Osteocyte (in vitro differentiated cells): Measurements from ENCODE around the gene PFKFB2. TPM values are rescaled to one million over a fixed set of nuclear protein-coding genes. Genes with fewer than 3 reads are reported as not detected.

ENCODE experiments used
- DNase-seq: peaks from one replicate; pipeline ENCODE4 v3.0.0; 2021; ENCODE audit warnings: mixed read lengths; ENCODE audit not compliant: unreplicated experiment; ENCODE audit errors: extremely low spot score
- H3K27ac Mint-ChIP-seq: one replicate; pipeline ENCODE4 v1.8.0; 2021; ENCODE audit warnings: mild to moderate bottlenecking, mixed read lengths; ENCODE audit not compliant: unreplicated experiment
- H3K27me3 Mint-ChIP-seq: one replicate; pipeline ENCODE4 v1.8.0; 2021; ENCODE audit warnings: mixed read lengths; ENCODE audit not compliant: unreplicated experiment
- H3K36me3 Mint-ChIP-seq: one replicate; pipeline ENCODE4 v1.8.0; 2021; ENCODE audit warnings: mixed read lengths; ENCODE audit not compliant: unreplicated experiment
- H3K4me1 Mint-ChIP-seq: one replicate; pipeline ENCODE4 v1.8.0; 2021; ENCODE audit warnings: mixed read lengths; ENCODE audit not compliant: unreplicated experiment
- H3K4me3 Mint-ChIP-seq: one replicate; pipeline ENCODE4 v1.8.0; 2021; ENCODE audit warnings: mild to moderate bottlenecking, moderate library complexity, mixed read lengths; ENCODE audit not compliant: unreplicated experiment
- H3K9me3 Mint-ChIP-seq: one replicate; pipeline ENCODE4 v1.8.0; 2021; ENCODE audit warnings: mixed read lengths; ENCODE audit not compliant: unreplicated experiment
- CTCF ChIP-seq: fragments of 200-600 bp; sonication (generic); IDR thresholded peaks from 2 replicates; pipeline ENCODE4 v1.5.0; 2021; ENCODE audit warnings: antibody characterized with exemption, mild to moderate bottlenecking, moderate library complexity
- total RNA-seq: library from RNA; stranded (reverse); gene quantifications from 2 replicates; pipeline ENCODE4 v1.2.1, GENCODE V29; 2021

PFKFB2 gene
- total RNA-seq, 1 donor from 2014 or later: 15.8 TPM

DNA sequence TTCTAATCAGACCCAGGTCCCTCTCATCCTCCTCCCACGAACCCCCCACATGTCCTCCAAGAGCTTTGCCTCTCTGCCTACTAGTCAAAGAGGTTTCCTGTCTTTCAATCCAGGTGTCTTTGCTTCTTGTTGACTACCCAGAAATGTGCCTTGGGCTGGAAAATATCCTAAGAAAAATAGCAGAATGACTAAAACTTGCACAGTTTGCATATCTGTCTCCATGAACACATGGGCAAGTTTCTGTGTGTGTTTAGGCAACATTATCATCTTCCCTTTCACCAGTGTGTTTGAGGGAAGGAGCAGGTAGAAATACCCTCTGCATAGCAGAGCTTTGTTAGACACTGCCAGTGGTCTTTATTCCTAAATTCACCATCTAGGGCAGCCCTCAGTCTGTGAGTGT is 22.1 kb upstream of the PFKFB2 start:
- DNase-seq: no peak
- Mint-ChIP-seq H3K4me3 (no peak overlapping the region), H3K27me3 (peaks cover 61% of the 10 kb centered on the region), H3K36me3 (no peaks in the 10 kb centered on the region), H3K27ac (no peak overlapping the region), H3K4me1 (peaks cover 5% of the 10 kb centered on the region), H3K9me3 (no peaks in the 10 kb centered on the region)
- no peak for TF ChIP-seq CTCF

GRCh38 chr1:207031632-207032264 is 21.3 kb upstream of the PFKFB2 start:
- Mint-ChIP-seq H3K36me3 (no peaks in the 10 kb centered on the region), H3K9me3 (no peaks in the 10 kb centered on the region), H3K4me3 (no peak overlapping the region), H3K4me1 (no peaks in the 10 kb centered on the region), H3K27me3 (peaks cover 61% of the 10 kb centered on the region), H3K27ac (no peak overlapping the region)
- no peak for DNase-seq
- no peak for TF ChIP-seq CTCF

GRCh38 chr1:207032528-207033017 is 20.5 kb upstream of the PFKFB2 start, which contains the start of gene C1orf116:
C1orf116 (minus strand) TSS chr1:207032756; CDS start chr1:207027598, 5,158 bp downstream.
- no peak within 1 kb of the TSS for H3K4me3 Mint-ChIP-seq
- H3K27ac Mint-ChIP-seq: no peak within 1 kb of the TSS
- H3K4me1 Mint-ChIP-seq: no peaks in the 10 kb centered on the region
- TF ChIP-seq CTCF: no peak
- DNase-seq: no peak
- no peaks in the 10 kb centered on the region for H3K9me3 Mint-ChIP-seq
- H3K27me3 Mint-ChIP-seq: peaks cover 61% of the 10 kb centered on the region
- H3K36me3 Mint-ChIP-seq: no peaks in the 10 kb centered on the region

- Mint-ChIP-seq H3K27ac (no peak overlapping the region), H3K27me3 (peaks cover 61% of the 10 kb centered on the region), H3K9me3 (no peaks in the 10 kb centered on the region), H3K4me1 (no peaks in the 10 kb centered on the region), H3K4me3 (no peak overlapping the region), H3K36me3 (no peaks in the 10 kb centered on the region)
- TF ChIP-seq CTCF: no peak
- DNase-seq: no peak
Observed at GRCh38 chr1:207033302-207033701, 19.8 kb upstream of the PFKFB2 start.

GRCh38 chr1:207034208-207034607 is 18.9 kb upstream of the PFKFB2 start:
- Mint-ChIP-seq H3K4me1 (no peaks in the 10 kb centered on the region), H3K9me3 (no peaks in the 10 kb centered on the region), H3K27ac (no peak overlapping the region), H3K36me3 (no peaks in the 10 kb centered on the region), H3K4me3 (no peak overlapping the region), H3K27me3 (peaks cover 57% of the 10 kb centered on the region)
- no peak for TF ChIP-seq CTCF
- DNase-seq: no peak
